ENCODE data around the gene COL18A1.
"Not testable (repeated sequence)": the region's sequence is repeated elsewhere in the genome, so short reads cannot be mapped to it uniquely, and the experiment has no call there.

Gene COL18A1

GRCh38 chr21:45525153-45525909 lies 120.4 kb downstream of the COL18A1 start:
- no peak for DNase-seq

GRCh38 chr21:45525910-45526306 lies 120.9 kb downstream of the COL18A1 start:
- DNase-seq, result no peak

GRCh38 chr21:45527151-45527999 lies 122.4 kb downstream of the COL18A1 start:
- not testable (repeated sequence) for DNase-seq

- no peak for DNase-seq
These were observed 123.2 kb downstream of the COL18A1 start for GRCh38 chr21:45528028-45528705.

- DNase-seq, result no peak
These were observed 124.2 kb downstream of the COL18A1 start for GRCh38 chr21:45528981-45529784.

- DNase-seq, result no peak
These were observed 124.9 kb downstream of the COL18A1 start for GRCh38 chr21:45529785-45530422.

GRCh38 chr21:45530423-45531113 lies 125.6 kb downstream of the COL18A1 start:
- no peak for DNase-seq

GRCh38 chr21:45531114-45531392 lies 126.1 kb downstream of the COL18A1 start:
- DNase-seq, result not testable (repeated sequence)

- DNase-seq, result no peak
These were observed 126.6 kb downstream of the COL18A1 start for GRCh38 chr21:45531393-45532215.

GRCh38 chr21:45532826-45533360 lies 127.9 kb downstream of the COL18A1 start:
- no peak for DNase-seq

GRCh38 chr21:45533361-45533845 lies 128.4 kb downstream of the COL18A1 start:
- no peak for DNase-seq

GRCh38 chr21:45533846-45534635 lies 129.1 kb downstream of the COL18A1 start:
- no peak for DNase-seq

GRCh38 chr21:45534636-45535331 lies 129.8 kb downstream of the COL18A1 start:
- DNase-seq, result no peak

- DNase-seq, result no peak
These were observed 130.5 kb downstream of the COL18A1 start for GRCh38 chr21:45535341-45536081.

- no peak for DNase-seq
These were observed 131.5 kb downstream of the COL18A1 start for GRCh38 chr21:45536301-45537081.

- no peak for DNase-seq
These were observed 132.3 kb downstream of the COL18A1 start for GRCh38 chr21:45537111-45537745.
